HepG2 (cell line): ENCODE results near the gene POLE3. TPM values are rescaled to one million over a fixed set of nuclear protein-coding genes. Genes with fewer than 3 reads are reported as not detected.

Source experiments
- AGO2 ChIP-seq: fragments of 200-400 bp; formaldehyde crosslinking; optimal IDR thresholded peaks from 2 replicates; pipeline ENCODE3; 2017; ENCODE audit warnings: mild to moderate bottlenecking, low read depth, low read length, moderate library complexity
- ATF7-NPFF ChIP-seq: sonication (generic); formaldehyde crosslinking; IDR thresholded peaks from 2 replicates; pipeline ENCODE4 v1.8.1; 2023; ENCODE audit warnings: mild to moderate bottlenecking, low read depth, missing genetic modification reagents, moderate library complexity
- ELF3 ChIP-seq: IDR thresholded peaks from 2 replicates; pipeline ENCODE4 v1.6.1; 2016; ENCODE audit warnings: missing genetic modification reagents, missing compliant biosample characterization
- FOXJ3 ChIP-seq: sonication (generic); formaldehyde crosslinking; IDR thresholded peaks from 2 replicates; pipeline ENCODE4 v1.4.0; 2020; ENCODE audit warnings: missing genetic modification reagents, mild to moderate bottlenecking, borderline replicate concordance
- FOXK2 ChIP-seq: fragments of 450-650 bp; IDR thresholded peaks from 2 replicates; pipeline ENCODE4 v1.6.1; 2016
- HOXA9 ChIP-seq: sonication (generic); formaldehyde crosslinking; IDR thresholded peaks from 2 replicates; pipeline ENCODE4 v1.8.1; 2022; ENCODE audit warnings: missing genetic modification reagents, mild to moderate bottlenecking, moderate library complexity, borderline replicate concordance
- JDP2 ChIP-seq: sonication (generic); formaldehyde crosslinking; IDR thresholded peaks from 2 replicates; pipeline ENCODE4 v1.8.1; 2022; ENCODE audit warnings: missing genetic modification reagents, borderline replicate concordance
- KAT7 ChIP-seq: IDR thresholded peaks from 2 replicates; pipeline ENCODE4 v1.6.1; 2018; ENCODE audit warnings: borderline replicate concordance, missing compliant biosample characterization
- MEIS2 ChIP-seq: sonication (generic); formaldehyde crosslinking; IDR thresholded peaks from 2 replicates; pipeline ENCODE4 v1.9.0; 2021; ENCODE audit warnings: mild to moderate bottlenecking, missing genetic modification reagents
- PAF1 ChIP-seq: IDR thresholded peaks from 2 replicates; pipeline ENCODE4 v1.6.1; 2016; ENCODE audit warnings: missing genetic modification reagents, missing compliant biosample characterization
- PLRG1 ChIP-seq: fragments of 450-650 bp; conservative IDR thresholded peaks from 2 replicates; pipeline ENCODE4 v1.6.1; 2016
- POLR2AphosphoS5 ChIP-seq: IDR thresholded peaks from 2 replicates; pipeline ENCODE4 v1.6.1; 2012; ENCODE audit warnings: low read depth, low read length
- TAF1 ChIP-seq: sonication (generic); formaldehyde crosslinking; IDR thresholded peaks from 2 replicates; pipeline ENCODE4 v1.4.0; 2020; ENCODE audit warnings: missing genetic modification reagents
- THAP11 ChIP-seq: IDR thresholded peaks from 2 replicates; pipeline ENCODE4 v1.6.1; 2016; ENCODE audit warnings: missing biosample characterization, missing genetic modification reagents
- YEATS4 ChIP-seq: sonication (generic); formaldehyde crosslinking; IDR thresholded peaks from 2 replicates; pipeline ENCODE4 v1.4.0; 2020; ENCODE audit warnings: missing genetic modification reagents, borderline replicate concordance
- ZBTB26 ChIP-seq: IDR thresholded peaks from 2 replicates; pipeline ENCODE4 v1.6.1; 2016; ENCODE audit warnings: missing compliant biosample characterization, missing genetic modification reagents, borderline replicate concordance
- ZFP62 ChIP-seq: sonication (generic); formaldehyde crosslinking; IDR thresholded peaks from 2 replicates; pipeline ENCODE4 v1.4.0; 2020; ENCODE audit warnings: missing genetic modification reagents
- ZMYM3 ChIP-seq: sonication (generic); formaldehyde crosslinking; IDR thresholded peaks from 2 replicates; pipeline ENCODE4 v1.5.1; 2020; ENCODE audit warnings: mild to moderate bottlenecking, missing genetic modification reagents
- ZNF136 ChIP-seq: sonication (generic); formaldehyde crosslinking; IDR thresholded peaks from 2 replicates; pipeline ENCODE4 v1.8.1; 2022; ENCODE audit warnings: low read depth, mild to moderate bottlenecking, moderate library complexity, missing genetic modification reagents
- ZNF260 ChIP-seq: sonication (generic); formaldehyde crosslinking; IDR thresholded peaks from 2 replicates; pipeline ENCODE4 v1.4.0; 2020; ENCODE audit warnings: missing genetic modification reagents, low read depth, mild to moderate bottlenecking, borderline replicate concordance
- ZNF33A ChIP-seq: sonication (generic); formaldehyde crosslinking; IDR thresholded peaks from 2 replicates; pipeline ENCODE4 v1.5.1; 2020; ENCODE audit warnings: missing genetic modification reagents, mild to moderate bottlenecking, moderate library complexity, borderline replicate concordance
- ZNF460 ChIP-seq: sonication (generic); formaldehyde crosslinking; IDR thresholded peaks from 2 replicates; pipeline ENCODE4 v1.5.1; 2020; ENCODE audit warnings: missing genetic modification reagents, mild to moderate bottlenecking, borderline replicate concordance
- ZNF816 ChIP-seq: sonication (generic); formaldehyde crosslinking; IDR thresholded peaks from 2 replicates; pipeline ENCODE4 v1.8.0; 2022; ENCODE audit warnings: missing genetic modification reagents, mild to moderate bottlenecking, borderline replicate concordance
- polyA plus RNA-seq, 8 experiments: library from polyadenylated mRNA; depleted of rRNA in 3 of 8; stranded (reverse) in 7 of 8; unstranded in 1 of 8; fragments of >200 nt; fragmentation: Illumina TruSeq in 4 of 8; extraction: Trizol in 4 of 8; gene quantifications; 2 replicates each; pipeline versions ENCODE4 v1.2.1 to v1.2.3, GENCODE V29; 2011 to 2016; ENCODE audit warnings: low read depth in 4 of 8, missing spikeins in 1 of 8, mixed read lengths in 1 of 8; ENCODE audit not compliant: insufficient read depth in 1 of 8
- total RNA-seq, 5 experiments: library from RNA; depleted of rRNA; stranded (reverse); fragments of >200 nt; fragmentation: Illumina TruSeq; extraction: Trizol; gene quantifications; 2 replicates each; pipeline ENCODE4 v1.2.3, GENCODE V29; 2016; ENCODE audit warnings: low read depth in 1 of 5
- TF ChIP-seq, protein P1 (sequence below): IDR thresholded peaks from 2 replicates; pipeline ENCODE4 v1.6.1; 2018; ENCODE audit warnings: missing genetic modification reagents
- TF ChIP-seq, protein P2 (sequence below): sonication (generic); formaldehyde crosslinking; IDR thresholded peaks from 2 replicates; pipeline ENCODE4 v1.4.0; 2020; ENCODE audit warnings: mild to moderate bottlenecking, missing genetic modification reagents, borderline replicate concordance
- TF ChIP-seq, protein P3 (sequence below): sonication (generic); formaldehyde crosslinking; IDR thresholded peaks from 2 replicates; pipeline ENCODE4 v1.4.0; 2020; ENCODE audit warnings: missing genetic modification reagents

The POLE3 gene
- total and polyA plus RNA-seq, 2 of the 13 experiments (the other 11 are each of a cell fraction or from before 2014, with no cell fraction given), result 36.0 to 77.2 TPM

- TF ChIP-seq HOXA9 (CRISPR knock-in tag) (no peak), FOXK2 (no peak), ZFP62 (CRISPR knock-in tag) (no peak), ZNF460 (CRISPR knock-in tag) (peak; percentile 58; the same call in 1 of the 2 replicates), AGO2 (no peak), PAF1 (no peak), ZNF136 (CRISPR knock-in tag) (no peak), THAP11 (CRISPR knock-in tag) (no peak; the same call in 1 of the 2 replicates), ZNF33A (no peak), ZBTB26 (CRISPR knock-in tag) (no peak), KAT7 (CRISPR knock-in tag) (no peak), TAF1 (peak; percentile 73), ATF7-NPFF (CRISPR knock-in tag) (peak; percentile 32; the same call in 1 of the 2 replicates), ZNF260 (no peak), POLR2AphosphoS5 (peak; percentile 54; the same call in 1 of the 2 replicates), PLRG1 (no peak), JDP2 (CRISPR knock-in tag) (no peak), ZNF816 (CRISPR knock-in tag) (no peak), MEIS2 (CRISPR knock-in tag) (peak; percentile 81), YEATS4 (CRISPR knock-in tag) (peak; percentile 79; the same call in 1 of the 2 replicates), FOXJ3 (CRISPR knock-in tag) (peak; percentile 58; the same call in 1 of the 2 replicates), ELF3 (CRISPR knock-in tag) (peak; percentile 69), ZMYM3 (CRISPR knock-in tag) (no peak; the same call in 1 of the 2 replicates)
- TF ChIP-seq, protein P1, sequence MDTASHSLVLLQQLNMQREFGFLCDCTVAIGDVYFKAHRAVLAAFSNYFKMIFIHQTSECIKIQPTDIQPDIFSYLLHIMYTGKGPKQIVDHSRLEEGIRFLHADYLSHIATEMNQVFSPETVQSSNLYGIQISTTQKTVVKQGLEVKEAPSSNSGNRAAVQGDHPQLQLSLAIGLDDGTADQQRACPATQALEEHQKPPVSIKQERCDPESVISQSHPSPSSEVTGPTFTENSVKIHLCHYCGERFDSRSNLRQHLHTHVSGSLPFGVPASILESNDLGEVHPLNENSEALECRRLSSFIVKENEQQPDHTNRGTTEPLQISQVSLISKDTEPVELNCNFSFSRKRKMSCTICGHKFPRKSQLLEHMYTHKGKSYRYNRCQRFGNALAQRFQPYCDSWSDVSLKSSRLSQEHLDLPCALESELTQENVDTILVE (CRISPR knock-in tag), result no peak
- TF ChIP-seq, protein P2, sequence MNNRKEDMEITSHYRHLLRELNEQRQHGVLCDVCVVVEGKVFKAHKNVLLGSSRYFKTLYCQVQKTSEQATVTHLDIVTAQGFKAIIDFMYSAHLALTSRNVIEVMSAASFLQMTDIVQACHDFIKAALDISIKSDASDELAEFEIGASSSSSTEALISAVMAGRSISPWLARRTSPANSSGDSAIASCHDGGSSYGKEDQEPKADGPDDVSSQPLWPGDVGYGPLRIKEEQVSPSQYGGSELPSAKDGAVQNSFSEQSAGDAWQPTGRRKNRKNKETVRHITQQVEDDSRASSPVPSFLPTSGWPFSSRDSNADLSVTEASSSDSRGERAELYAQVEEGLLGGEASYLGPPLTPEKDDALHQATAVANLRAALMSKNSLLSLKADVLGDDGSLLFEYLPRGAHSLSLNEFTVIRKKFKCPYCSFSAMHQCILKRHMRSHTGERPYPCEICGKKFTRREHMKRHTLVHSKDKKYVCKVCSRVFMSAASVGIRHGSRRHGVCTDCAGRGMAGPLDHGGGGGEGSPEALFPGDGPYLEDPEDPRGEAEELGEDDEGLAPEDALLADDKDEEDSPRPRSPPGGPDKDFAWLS (CRISPR knock-in tag), result no peak
- TF ChIP-seq, protein P3, sequence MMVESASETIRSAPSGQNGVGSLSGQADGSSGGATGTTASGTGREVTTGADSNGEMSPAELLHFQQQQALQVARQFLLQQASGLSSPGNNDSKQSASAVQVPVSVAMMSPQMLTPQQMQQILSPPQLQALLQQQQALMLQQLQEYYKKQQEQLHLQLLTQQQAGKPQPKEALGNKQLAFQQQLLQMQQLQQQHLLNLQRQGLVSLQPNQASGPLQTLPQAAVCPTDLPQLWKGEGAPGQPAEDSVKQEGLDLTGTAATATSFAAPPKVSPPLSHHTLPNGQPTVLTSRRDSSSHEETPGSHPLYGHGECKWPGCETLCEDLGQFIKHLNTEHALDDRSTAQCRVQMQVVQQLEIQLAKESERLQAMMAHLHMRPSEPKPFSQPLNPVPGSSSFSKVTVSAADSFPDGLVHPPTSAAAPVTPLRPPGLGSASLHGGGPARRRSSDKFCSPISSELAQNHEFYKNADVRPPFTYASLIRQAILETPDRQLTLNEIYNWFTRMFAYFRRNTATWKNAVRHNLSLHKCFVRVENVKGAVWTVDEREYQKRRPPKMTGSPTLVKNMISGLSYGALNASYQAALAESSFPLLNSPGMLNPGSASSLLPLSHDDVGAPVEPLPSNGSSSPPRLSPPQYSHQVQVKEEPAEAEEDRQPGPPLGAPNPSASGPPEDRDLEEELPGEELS (CRISPR knock-in tag), result peak; percentile 67
These were observed 22.8 kb downstream of the POLE3 start (continued) for GRCh38 chr9:113387560-113388230.
